ENCODE data around the gene FNTB.

GRCh38 chr14:65065719-65066118 is 79.0 kb downstream of the FNTB start:
- TF ChIP-seq CTCF (IDR thresholded peaks at IDR 0.05; ENCODE audit: insufficient read depth, low read depth, low read length) (no peak), EZH2 (IDR thresholded peaks at IDR 0.05; ENCODE audit: insufficient read depth, low read length) (no peak)

All from astrocyte (in vitro differentiated cells and primary cell).